PC-9 (cell line): ENCODE results near the gene TTLL13. TPM values are rescaled to one million over a fixed set of nuclear protein-coding genes. Genes with fewer than 3 reads are reported as not detected.

Experiments used
- BruUV-seq: library from RNA; stranded (reverse); fragments of 400-500 nt; replicated peaks from 2 replicates; lab custom pipeline; 2021; lab: Mats Ljungman, UMichigan
- CTCF ChIA-PET: fragments of 300-600 bp; sonication (Branson Sonifier 250); formaldehyde crosslinking; loops from one replicate; lab custom pipeline; 2022; ENCODE audit warnings: antibody characterized with exemption; lab: Charles Lee
- POLR2A ChIA-PET: fragments of 300-600 bp; sonication (Branson Sonifier 250); formaldehyde crosslinking; loops from one replicate; lab custom pipeline; 2022; ENCODE audit warnings: antibody characterized with exemption; ENCODE audit not compliant: unreplicated experiment; lab: Charles Lee
- DNase-seq, 2 experiments: peaks; one replicate each; pipeline versions ENCODE4 v3.0.0 to v3.0.0-alpha.2; 2015 to 2022; ENCODE audit warnings: mixed read lengths in 1 of 2
- H2AFZ ChIP-seq: fragments of 200-600 bp; sonication (generic); 2 replicates; pipeline ENCODE4 v1.8.1; 2017; ENCODE audit warnings: antibody characterized with exemption
- H3F3A ChIP-seq: fragments of 200-600 bp; sonication (generic); 2 replicates; pipeline ENCODE4 v1.8.1; 2017; ENCODE audit warnings: antibody characterized with exemption, mild to moderate bottlenecking, low read depth; ENCODE audit not compliant: insufficient read depth
- H3K27ac ChIP-seq: fragments of 200-600 bp; sonication (generic); 2 replicates; pipeline ENCODE4 v1.6.1; 2016; ENCODE audit warnings: mixed run types
- H3K27me3 ChIP-seq: fragments of 200-600 bp; sonication (generic); 2 replicates; pipeline ENCODE4 v1.6.1; 2016; ENCODE audit warnings: low read depth, mixed run types; ENCODE audit not compliant: insufficient read depth
- H3K36me3 ChIP-seq: fragments of 200-600 bp; sonication (generic); 2 replicates; pipeline ENCODE4 v1.6.1; 2016; ENCODE audit warnings: low read depth, mixed run types
- H3K4me1 ChIP-seq: fragments of 200-600 bp; sonication (generic); replicated peaks from 2 replicates; pipeline ENCODE4 v1.6.1; 2016; ENCODE audit warnings: mixed run types; ENCODE audit not compliant: insufficient read depth
- H3K4me2 ChIP-seq: fragments of 200-600 bp; sonication (generic); 2 replicates; pipeline ENCODE4 v1.6.1; 2017; ENCODE audit warnings: mixed run types
- H3K4me3 ChIP-seq: fragments of 200-600 bp; sonication (generic); 2 replicates; pipeline ENCODE4 v1.6.1; 2016; ENCODE audit warnings: mixed run types
- H3K79me2 ChIP-seq: fragments of 200-600 bp; sonication (generic); 2 replicates; pipeline ENCODE4 v1.6.1; 2017; ENCODE audit warnings: low read depth, mixed run types
- H3K9me2 ChIP-seq: fragments of 200-600 bp; sonication (generic); 2 replicates; pipeline ENCODE4 v1.8.1; 2017; ENCODE audit warnings: mild to moderate bottlenecking; ENCODE audit not compliant: insufficient read depth
- H3K9me3 ChIP-seq: fragments of 200-600 bp; sonication (generic); 2 replicates; pipeline ENCODE4 v1.8.1; 2016; ENCODE audit warnings: low read depth; ENCODE audit not compliant: insufficient read depth
- H4K20me1 ChIP-seq: fragments of 200-600 bp; sonication (generic); 2 replicates; pipeline ENCODE4 v1.8.1; 2017; ENCODE audit not compliant: insufficient read depth
- CTCF ChIP-seq: fragments of 200-600 bp; sonication (generic); conservative IDR thresholded peaks from 2 replicates; pipeline ENCODE4 v1.6.1; 2017; ENCODE audit warnings: mixed run types, antibody characterized with exemption, mild to moderate bottlenecking, moderate library complexity
- EZH2 ChIP-seq: fragments of 200-600 bp; sonication (generic); IDR thresholded peaks from 2 replicates; pipeline ENCODE4 v1.8.0; 2017; ENCODE audit warnings: antibody characterized with exemption, low read depth
- intact Hi-C: fragments of 100-400 bp; cut with micrococcal nuclease; formaldehyde crosslinking; loops from one replicate; pipeline ENCODE4 v1.10.0; 2022; ENCODE audit not compliant: unreplicated experiment
- total RNA-seq: library from RNA; stranded (reverse); gene quantifications from 2 replicates; pipeline ENCODE4 v1.2.3, GENCODE V29; 2021

The TTLL13 gene
- total RNA-seq, 1 experiment from 2014 or later: 0.96 TPM

DNA sequence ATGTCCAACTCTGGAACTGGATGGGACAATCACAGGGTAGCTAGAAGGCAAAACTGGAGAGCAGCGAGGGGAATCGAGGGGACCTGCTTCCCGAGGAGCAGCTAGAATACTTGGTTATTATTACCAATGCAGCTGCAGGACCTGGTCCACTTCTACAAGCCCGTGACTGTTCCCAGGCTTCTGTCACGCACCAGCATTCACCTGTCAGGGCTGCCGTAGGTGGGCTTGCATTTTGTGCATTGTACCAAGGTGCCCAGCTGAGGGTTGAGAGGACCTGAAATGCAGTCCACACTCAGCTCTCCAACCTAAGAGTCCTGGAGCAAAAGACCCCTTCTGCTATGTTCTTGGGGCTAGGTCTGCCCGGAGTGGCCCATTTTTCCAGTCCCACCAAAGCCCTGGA lies 45.9 kb upstream of the TTLL13 start:
- no peaks in the 10 kb centered on the region; the same call in 1 of the 2 replicates for H4K20me1 ChIP-seq
- no peaks in the 10 kb centered on the region for H3K9me3 ChIP-seq
- peaks cover 35% of the 10 kb centered on the region for H3F3A ChIP-seq
- no peaks in the 10 kb centered on the region for H3K9me2 ChIP-seq
- BruUV-seq: no TSS peak
- no peak for TF ChIP-seq CTCF
- no peak for TF ChIP-seq EZH2
- no peaks in the 10 kb centered on the region for H3K27me3 ChIP-seq
- no peak for DNase-seq
- H3K4me3 ChIP-seq: peak overlapping the region; percentile 71; the same call in 1 of the 2 replicates
- ChIA-PET CTCF (interaction anchor here (0.7 kb wide), 1 partner anchor 11 kb away, joined by 3 read pairs; no protein-coding TSS in a partner anchor), POLR2A (no interaction called here)
- H2AFZ ChIP-seq: no peak overlapping the region
- H3K79me2 ChIP-seq: peaks cover 77% of the 10 kb centered on the region
- peaks cover 44% of the 10 kb centered on the region for H3K36me3 ChIP-seq
- 0 out of 2 replicates have a peak overlapping the region, but pooled peaks have one; percentile 51 for H3K27ac ChIP-seq
- H3K4me2 ChIP-seq: peak overlapping the region; percentile 82
- peaks cover 68% of the 10 kb centered on the region for H3K4me1 ChIP-seq
- intact Hi-C loops: no loop called here

DNA sequence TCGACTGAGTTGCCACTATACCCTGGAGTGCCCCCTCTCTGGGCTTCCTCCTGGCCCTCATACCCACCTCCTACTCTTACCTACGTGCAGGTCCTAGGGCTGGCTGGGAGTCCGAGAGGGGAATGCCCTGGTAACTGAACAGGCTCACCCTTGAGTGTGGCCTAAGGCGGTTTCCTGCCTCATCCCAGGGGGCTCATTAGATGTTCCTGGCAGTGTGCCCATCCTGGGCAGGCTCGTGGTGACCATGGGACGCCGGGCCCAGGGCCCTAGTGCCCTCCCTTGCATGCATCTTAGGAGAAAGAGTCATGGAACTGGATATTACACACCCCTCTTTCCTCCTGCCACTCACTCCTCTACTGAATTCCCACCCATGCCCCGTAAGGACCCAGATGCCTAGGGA lies 45.4 kb upstream of the TTLL13 start:
- H3K4me2 ChIP-seq: peak overlapping the region; percentile 82
- H4K20me1 ChIP-seq: no peaks in the 10 kb centered on the region; the same call in 1 of the 2 replicates
- H3K27me3 ChIP-seq: no peaks in the 10 kb centered on the region
- no peak overlapping the region for H3K27ac ChIP-seq
- BruUV-seq: no TSS peak
- no peak for DNase-seq
- TF ChIP-seq EZH2: no peak
- no peak for TF ChIP-seq CTCF
- no peaks in the 10 kb centered on the region for H3K9me3 ChIP-seq
- H2AFZ ChIP-seq: no peak overlapping the region
- intact Hi-C loops: no loop called here
- H3F3A ChIP-seq: peaks cover 35% of the 10 kb centered on the region
- ChIA-PET POLR2A (interaction anchor here (0.6 kb wide), 1 partner anchor 17 kb away, joined by 4 read pairs; no protein-coding TSS in a partner anchor), CTCF (interaction anchor here (0.7 kb wide), 1 partner anchor 11 kb away, joined by 3 read pairs; no protein-coding TSS in a partner anchor)
- peak overlapping the region; percentile 71; the same call in 1 of the 2 replicates for H3K4me3 ChIP-seq
- peaks cover 82% of the 10 kb centered on the region for H3K79me2 ChIP-seq
- no peaks in the 10 kb centered on the region for H3K9me2 ChIP-seq
- H3K4me1 ChIP-seq: peaks cover 69% of the 10 kb centered on the region
- peaks cover 45% of the 10 kb centered on the region for H3K36me3 ChIP-seq

DNA sequence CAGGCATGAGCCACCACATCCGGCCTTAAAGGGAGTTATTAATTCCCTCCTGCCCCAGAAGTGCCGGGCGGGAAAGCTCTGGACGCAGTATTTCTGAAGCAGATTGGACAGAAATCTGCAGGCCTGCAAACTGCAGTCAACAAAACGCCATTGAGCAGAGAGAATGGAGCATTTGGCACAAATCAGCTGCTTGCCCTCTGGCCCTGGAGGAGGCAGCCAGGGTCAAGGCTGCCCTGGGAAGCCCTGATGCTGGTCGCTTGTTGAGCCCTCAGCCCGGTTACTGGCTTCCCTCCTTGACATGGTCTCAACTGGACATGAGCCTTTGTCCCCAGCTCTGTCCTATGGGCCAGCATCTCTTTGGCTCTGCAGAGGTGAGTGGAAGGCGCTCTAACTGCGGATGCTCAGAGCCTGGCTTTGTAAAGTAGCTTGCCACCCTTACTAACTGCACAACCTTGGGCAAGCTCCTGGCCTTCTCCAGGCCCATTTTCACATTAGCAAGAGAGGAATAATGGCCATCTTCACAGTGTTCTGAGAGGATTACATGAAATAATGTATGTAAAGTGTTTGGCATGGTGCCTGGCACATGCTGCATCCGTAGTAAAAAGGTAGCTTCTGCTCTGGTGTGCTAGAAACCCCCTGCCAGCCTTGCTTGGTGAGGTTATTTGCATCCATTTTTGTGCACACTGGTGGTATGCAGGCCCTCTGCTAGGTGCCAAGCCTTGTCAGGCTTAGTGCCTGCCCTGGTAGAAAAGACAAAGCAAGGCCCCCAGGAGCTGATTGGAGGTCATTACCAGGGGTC lies 44.1 kb upstream of the TTLL13 start:
- Histone ChIP-seq H3K9me3 (no peaks in the 10 kb centered on the region), H3K27me3 (no peaks in the 10 kb centered on the region), H3K4me1 (peaks cover 82% of the 10 kb centered on the region), H3K79me2 (peaks cover 94% of the 10 kb centered on the region), H4K20me1 (no peaks in the 10 kb centered on the region; the same call in 1 of the 2 replicates), H3K9me2 (no peaks in the 10 kb centered on the region), H3K27ac (peak overlapping the region; percentile 29; the same call in 1 of the 2 replicates), H2AFZ (no peak overlapping the region), H3F3A (peaks cover 40% of the 10 kb centered on the region), H3K36me3 (peaks cover 54% of the 10 kb centered on the region), H3K4me2 (peak overlapping the region; percentile 82), H3K4me3 (no peak overlapping the region; the same call in 1 of the 2 replicates)
- DNase-seq: no peak
- TF ChIP-seq EZH2 (no peak), CTCF (no peak)
- intact Hi-C loops: no loop called here
- CTCF ChIA-PET: no interaction called here
- POLR2A ChIA-PET: interaction anchor here (0.6 kb wide), 1 partner anchor 64 kb away, joined by 3 read pairs; no protein-coding TSS in a partner anchor
- BruUV-seq: no TSS peak
